Endodermal cell (in vitro differentiated cells): ENCODE results near the gene SMC6. TPM values are rescaled to one million over a fixed set of nuclear protein-coding genes. Genes with fewer than 3 reads are reported as not detected.

ENCODE experiments used
- DNase-seq: peaks from one replicate; pipeline ENCODE4 v3.0.0-alpha.2; 2017
- H3K27ac ChIP-seq: 2 replicates; pipeline ENCODE4 v1.5.1; 2013; ENCODE audit warnings: mild to moderate bottlenecking, low read depth, low read length, moderate library complexity
- H3K27me3 ChIP-seq: 2 replicates; pipeline ENCODE4 v1.6.1; 2013; ENCODE audit warnings: mild to moderate bottlenecking, low read length, moderate library complexity; ENCODE audit not compliant: insufficient read depth, control insufficient read depth, poor library complexity, severe bottlenecking
- H3K36me3 ChIP-seq: 2 replicates; pipeline ENCODE4 v1.7.0; 2013; ENCODE audit warnings: mild to moderate bottlenecking, low read length, moderate library complexity; ENCODE audit not compliant: control insufficient read depth, insufficient read depth
- H3K4me1 ChIP-seq: one replicate; pipeline ENCODE4 v1.7.0; 2013; ENCODE audit warnings: low read length; ENCODE audit not compliant: control insufficient read depth, insufficient read depth
- H3K4me3 ChIP-seq: 2 replicates; pipeline ENCODE4 v1.5.1; 2013; ENCODE audit warnings: mild to moderate bottlenecking, low read length, moderate library complexity
- H3K9ac ChIP-seq: 2 replicates; pipeline ENCODE4 v1.6.1; 2013; ENCODE audit warnings: mild to moderate bottlenecking, low read length, moderate library complexity; ENCODE audit not compliant: poor library complexity, severe bottlenecking; ENCODE audit errors: extremely low read depth
- H3K9me3 ChIP-seq: 2 replicates; pipeline ENCODE4 v1.6.1; 2013; ENCODE audit warnings: mild to moderate bottlenecking, low read length, moderate library complexity; ENCODE audit not compliant: control insufficient read depth
- H3K27ac Mint-ChIP-seq: 2 replicates; pipeline ENCODE4 v1.8.0; 2020; ENCODE audit warnings: mixed read lengths
- H3K27me3 Mint-ChIP-seq: 2 replicates; pipeline ENCODE4 v1.8.0; 2021; ENCODE audit warnings: mild to moderate bottlenecking, mixed read lengths; ENCODE audit not compliant: insufficient read depth
- H3K36me3 Mint-ChIP-seq: 2 replicates; pipeline ENCODE4 v1.8.0; 2020; ENCODE audit warnings: low read depth, mixed read lengths
- H3K4me1 Mint-ChIP-seq: 2 replicates; pipeline ENCODE4 v1.8.0; 2020; ENCODE audit warnings: mixed read lengths
- H3K4me3 Mint-ChIP-seq: 2 replicates; pipeline ENCODE4 v1.8.0; 2020; ENCODE audit warnings: mild to moderate bottlenecking, moderate library complexity, mixed read lengths
- H3K9me3 Mint-ChIP-seq: 2 replicates; pipeline ENCODE4 v1.8.0; 2020; ENCODE audit warnings: mild to moderate bottlenecking, mixed read lengths
- WGBS, 2 experiments: methylation state at CpG; one replicate each; pipeline versions ENCODE4 v1.1.5 to v1.1.7; 2013; ENCODE audit warnings: missing lambda C conversion rate in 2 of 2, mixed read lengths in 1 of 2; ENCODE audit not compliant: insufficient coverage in 1 of 2, insufficient read length in 1 of 2; 5-methylcytosine and 5-hydroxymethylcytosine counted together
- total RNA-seq, 2 donors: library from RNA; stranded (reverse); fragmentation: NEBNext Ultra II Directional in 1 of 2; extraction: Animal tissue kit (Norgen Biotek cat#: 25700) in 1 of 2; gene quantifications; 2 replicates in 1 of 2; 3 replicates in 1 of 2; pipeline ENCODE4 v1.2.1, GENCODE V29; 2021
- TF ChIP-seq, protein P1 (sequence below): fragments of 200-600 bp; sonication (generic); conservative IDR thresholded peaks from 2 replicates; pipeline ENCODE4 v1.5.0; 2021; ENCODE audit warnings: antibody characterized with exemption, mild to moderate bottlenecking

SMC6 gene
- total RNA-seq, 2 donors from 2014 or later = 38.3 to 48.3 TPM

DNA sequence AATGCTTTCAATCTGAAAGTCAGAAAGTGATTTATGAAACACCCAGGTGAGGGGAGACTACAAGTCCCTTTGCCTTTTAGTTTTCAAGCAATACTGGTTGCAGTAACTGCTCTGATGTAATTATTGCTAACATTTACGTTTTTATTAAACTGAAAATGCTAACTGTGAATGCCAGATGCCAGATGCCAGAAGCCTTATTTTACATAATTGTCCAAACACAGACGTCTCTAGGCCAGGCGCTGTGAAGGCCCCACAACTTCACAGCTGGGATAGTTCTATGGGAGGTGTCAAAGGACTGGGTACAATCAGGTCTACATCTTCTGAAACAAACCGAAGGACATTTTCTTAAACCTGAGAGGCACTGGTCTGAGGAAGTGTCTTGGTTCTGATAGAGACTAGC is 35.2 kb upstream of the SMC6 start:
- no peak overlapping the region for H3K4me3 Mint-ChIP-seq
- no peak for DNase-seq

DNA sequence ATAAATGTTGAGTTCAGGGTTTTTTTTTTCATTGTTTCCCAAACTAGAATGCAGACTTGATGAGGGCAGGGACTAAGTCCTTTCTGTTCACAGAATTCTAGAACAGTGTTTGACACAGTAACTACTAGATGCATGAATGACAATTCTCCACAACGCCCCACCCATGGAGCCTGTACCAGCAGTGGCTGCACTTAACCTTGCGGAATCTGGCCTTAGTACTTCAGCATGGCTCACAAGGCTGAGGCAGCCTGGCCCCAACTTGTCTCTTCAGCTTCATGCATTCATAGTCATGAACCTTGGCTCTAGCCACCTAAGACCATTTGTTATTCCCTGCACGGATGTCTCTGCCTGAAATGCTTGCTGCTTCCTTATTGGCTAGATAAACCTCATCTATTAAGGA is 33.1 kb upstream of the SMC6 start:
- WGBS, 2 experiments = 88 to 95% methylated on average over 3 of the region's 3 CpGs
- H3K4me3 Mint-ChIP-seq = no peak overlapping the region
- Histone ChIP-seq H3K27me3 (peaks cover 16% of the 10 kb centered on the region), H3K9ac (no peak overlapping the region), H3K4me3 (no peak overlapping the region), H3K4me1 (no peaks in the 10 kb centered on the region), H3K36me3 (peaks cover 13% of the 10 kb centered on the region), H3K9me3 (no peaks in the 10 kb centered on the region), H3K27ac (no peak overlapping the region)
- H3K27me3 Mint-ChIP-seq = peaks cover 21% of the 10 kb centered on the region
- peaks cover 3% of the 10 kb centered on the region for H3K36me3 Mint-ChIP-seq
- no peak for DNase-seq
- H3K27ac Mint-ChIP-seq = no peak overlapping the region
- H3K4me1 Mint-ChIP-seq = peaks cover 29% of the 10 kb centered on the region
- TF ChIP-seq, protein P1, sequence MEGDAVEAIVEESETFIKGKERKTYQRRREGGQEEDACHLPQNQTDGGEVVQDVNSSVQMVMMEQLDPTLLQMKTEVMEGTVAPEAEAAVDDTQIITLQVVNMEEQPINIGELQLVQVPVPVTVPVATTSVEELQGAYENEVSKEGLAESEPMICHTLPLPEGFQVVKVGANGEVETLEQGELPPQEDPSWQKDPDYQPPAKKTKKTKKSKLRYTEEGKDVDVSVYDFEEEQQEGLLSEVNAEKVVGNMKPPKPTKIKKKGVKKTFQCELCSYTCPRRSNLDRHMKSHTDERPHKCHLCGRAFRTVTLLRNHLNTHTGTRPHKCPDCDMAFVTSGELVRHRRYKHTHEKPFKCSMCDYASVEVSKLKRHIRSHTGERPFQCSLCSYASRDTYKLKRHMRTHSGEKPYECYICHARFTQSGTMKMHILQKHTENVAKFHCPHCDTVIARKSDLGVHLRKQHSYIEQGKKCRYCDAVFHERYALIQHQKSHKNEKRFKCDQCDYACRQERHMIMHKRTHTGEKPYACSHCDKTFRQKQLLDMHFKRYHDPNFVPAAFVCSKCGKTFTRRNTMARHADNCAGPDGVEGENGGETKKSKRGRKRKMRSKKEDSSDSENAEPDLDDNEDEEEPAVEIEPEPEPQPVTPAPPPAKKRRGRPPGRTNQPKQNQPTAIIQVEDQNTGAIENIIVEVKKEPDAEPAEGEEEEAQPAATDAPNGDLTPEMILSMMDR = no peak
- H3K9me3 Mint-ChIP-seq = no peaks in the 10 kb centered on the region

More for the DNA sequence above, 35.2 kb upstream of the SMC6 start:
- Histone ChIP-seq H3K4me1 (no peaks in the 10 kb centered on the region), H3K4me3 (no peak overlapping the region), H3K9ac (no peak overlapping the region), H3K9me3 (no peaks in the 10 kb centered on the region), H3K27ac (no peak overlapping the region), H3K36me3 (no peaks in the 10 kb centered on the region), H3K27me3 (peaks cover 31% of the 10 kb centered on the region)
- 62 to 88% methylated on average over 2 to 4 of the region's 4 CpGs for WGBS, 2 experiments
- H3K36me3 Mint-ChIP-seq = no peaks in the 10 kb centered on the region
- peaks cover 49% of the 10 kb centered on the region for H3K4me1 Mint-ChIP-seq
- no peaks in the 10 kb centered on the region for H3K9me3 Mint-ChIP-seq
- peaks cover 39% of the 10 kb centered on the region for H3K27me3 Mint-ChIP-seq
- no peak overlapping the region for H3K27ac Mint-ChIP-seq
- TF ChIP-seq, protein P1 = no peak

DNA sequence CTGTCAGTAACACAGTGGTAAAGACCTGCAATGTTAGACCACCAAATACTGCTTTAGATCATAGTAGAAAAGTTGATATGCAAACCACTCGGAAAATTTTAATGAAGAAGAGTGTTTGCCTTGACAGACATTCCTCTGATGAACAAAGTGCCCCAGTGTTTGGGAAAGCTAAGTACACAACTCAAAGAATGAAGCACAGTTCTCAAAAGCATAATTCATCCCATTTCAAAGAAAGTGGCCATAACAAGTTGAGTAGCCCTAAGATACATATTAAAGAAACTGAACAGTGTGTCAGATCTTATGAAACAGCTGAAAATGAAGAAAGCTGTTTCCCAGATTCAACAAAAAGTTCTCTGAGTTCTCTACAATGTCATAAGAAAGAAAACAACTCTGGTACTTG is 27.9 kb upstream of the SMC6 start:
- Histone ChIP-seq H3K4me1 (no peaks in the 10 kb centered on the region), H3K36me3 (peaks cover 57% of the 10 kb centered on the region), H3K4me3 (no peak overlapping the region), H3K9me3 (no peaks in the 10 kb centered on the region), H3K27ac (no peak overlapping the region), H3K27me3 (no peaks in the 10 kb centered on the region), H3K9ac (no peak overlapping the region)
- no peak overlapping the region for H3K4me3 Mint-ChIP-seq
- 97 to 100% methylated on average over 1 of the region's 1 CpG for WGBS, 2 experiments
- peaks cover 3% of the 10 kb centered on the region for H3K4me1 Mint-ChIP-seq
- no peak overlapping the region for H3K27ac Mint-ChIP-seq
- no peaks in the 10 kb centered on the region for H3K27me3 Mint-ChIP-seq
- TF ChIP-seq, protein P1 = no peak
- DNase-seq = no peak
- H3K9me3 Mint-ChIP-seq = no peaks in the 10 kb centered on the region
- peaks cover 40% of the 10 kb centered on the region for H3K36me3 Mint-ChIP-seq
